Right lobe of liver (tissue), 4 donors: ENCODE results near the gene NDUFAF3.

Experiments
- CTCF ChIP-seq, 4 donors: fragments of 200-600 bp in 3 of 4; fragments of 450-650 bp in 1 of 4; IDR thresholded peaks; one replicate each; pipeline versions ENCODE4 v1.5.1 to v1.8.0; 2016 to 2022; ENCODE audit warnings: antibody characterized with exemption in 4 of 4, mild to moderate bottlenecking in 2 of 4
- POLR2A ChIP-seq: fragments of 450-650 bp; IDR thresholded peaks from one replicate; pipeline ENCODE4 v1.6.1; 2017; ENCODE audit warnings: antibody characterized with exemption, mild to moderate bottlenecking
- donor health status: DM: no; HTN: no; CAD: no.
- donor health status: DM: no; HTN: no; CAD: no.
- donor health status: DM: no; HTN: yes; CAD: no.

- no peak for TF ChIP-seq CTCF (IDR thresholded peaks at IDR 0.05)
- TF ChIP-seq POLR2A: no peak
Observed at GRCh38 chr3:49004352-49005302, 17.3 kb upstream of the NDUFAF3 start.
